GM19372 (cell line): ENCODE data around the gene ATP9B.
"Not testable (repeated sequence)": the region's sequence is repeated elsewhere in the genome, so short reads cannot be mapped to it uniquely, and the experiment has no call there.

ENCODE experiments used
- ATAC-seq: cut with Tn5 transposase; IDR thresholded peaks from one replicate; pipeline ENCODE4 v1.9.1; 2021; ENCODE audit warnings: mild to moderate bottlenecking, low read depth, moderate library complexity; ENCODE audit not compliant: unreplicated experiment

ATP9B gene

DNA sequence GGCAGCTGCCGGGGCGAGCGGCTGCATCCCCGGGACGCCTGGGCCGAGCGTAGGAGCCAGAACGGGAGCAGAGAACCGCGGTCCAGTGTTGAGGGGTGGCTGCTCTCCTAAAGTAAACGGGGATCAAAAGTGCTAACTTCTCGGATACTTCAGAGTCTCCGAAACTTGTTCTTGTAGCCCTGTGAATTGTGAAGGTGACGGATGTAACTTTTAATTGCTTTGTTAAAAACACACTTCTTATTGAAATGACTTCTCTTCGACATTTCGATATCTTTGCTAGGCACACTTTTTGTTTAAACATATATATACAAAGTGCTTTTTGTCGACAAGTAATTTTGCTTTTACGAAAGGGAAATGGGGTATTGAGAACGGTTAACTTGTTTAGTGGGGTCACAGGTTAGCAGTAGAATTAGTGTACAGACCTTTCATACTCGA, 540 bp downstream of the ATP9B start:
- ATAC-seq, result no peak

DNA sequence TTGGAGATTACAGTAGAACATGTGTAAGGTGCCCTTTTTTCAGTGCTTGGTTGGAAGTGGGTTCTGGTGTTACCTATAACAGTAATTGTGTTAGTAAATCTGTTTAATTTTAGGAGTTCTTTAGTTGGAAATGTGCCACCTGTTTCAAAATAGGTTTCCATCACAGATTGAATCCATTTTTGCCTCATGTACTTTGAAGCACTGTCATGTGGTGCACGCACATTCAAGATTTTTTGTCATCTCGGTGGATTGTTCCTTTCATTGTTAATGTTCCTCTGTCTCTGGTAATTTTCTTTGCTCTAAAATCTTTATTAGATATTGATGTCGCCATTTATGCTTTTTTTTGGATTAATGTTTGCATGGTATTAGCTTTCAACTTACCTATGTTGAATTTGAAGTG, 1.3 kb downstream of the ATP9B start:
- no peak for ATAC-seq

DNA sequence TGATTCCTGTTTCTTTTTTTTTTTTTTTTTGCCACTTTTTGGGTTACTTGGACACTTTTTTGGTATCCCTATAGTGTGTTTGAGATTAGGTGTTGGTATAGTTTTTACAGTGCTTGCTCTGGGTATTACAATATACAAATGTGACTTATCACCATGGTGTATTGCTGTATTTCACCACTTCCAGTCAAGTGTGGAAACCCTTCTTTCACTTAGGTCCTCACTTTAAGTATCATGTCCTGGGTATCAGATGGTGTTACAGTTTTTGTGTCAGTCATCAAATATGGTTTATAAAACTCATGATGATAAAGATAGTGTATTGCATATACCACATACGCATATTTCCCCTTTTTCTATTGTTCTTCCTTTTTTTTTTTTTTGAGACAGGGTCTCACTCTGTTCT, 1.8 kb downstream of the ATP9B start:
- no peak for ATAC-seq

DNA sequence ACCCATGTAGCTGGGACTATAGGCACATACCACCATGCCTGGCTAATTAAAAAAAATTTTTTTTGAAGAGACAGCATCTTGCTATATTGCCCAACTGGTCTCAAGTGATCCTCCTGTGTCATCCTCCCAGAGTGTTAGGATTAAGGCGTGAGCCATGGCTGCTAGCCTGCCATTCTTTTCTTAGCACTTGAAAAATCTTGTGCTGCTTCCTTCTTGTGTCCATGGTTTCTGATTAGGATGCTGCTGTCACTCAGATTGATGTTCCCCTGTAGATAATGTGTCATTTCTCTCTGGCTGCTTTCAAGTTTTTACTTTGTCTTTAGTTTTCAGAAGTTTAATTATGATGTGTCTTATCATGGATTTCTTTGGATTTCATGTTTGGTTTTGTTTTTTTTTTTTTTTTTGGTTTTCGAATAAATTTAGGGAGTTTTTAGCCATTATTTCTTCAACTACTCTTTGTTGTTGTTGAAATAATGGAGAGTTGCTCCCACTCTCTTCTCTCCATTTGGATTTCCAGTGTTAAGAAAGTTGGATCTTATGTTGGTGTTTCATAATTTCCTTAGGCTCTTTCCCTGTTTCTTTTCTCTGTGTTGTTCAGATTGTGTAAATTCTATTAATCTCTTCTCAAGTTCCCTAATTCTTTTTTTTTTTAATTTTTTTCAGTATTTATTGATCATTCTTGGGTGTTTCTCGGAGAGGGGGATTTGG, 2.5 kb downstream of the ATP9B start:
- ATAC-seq, result no peak

DNA sequence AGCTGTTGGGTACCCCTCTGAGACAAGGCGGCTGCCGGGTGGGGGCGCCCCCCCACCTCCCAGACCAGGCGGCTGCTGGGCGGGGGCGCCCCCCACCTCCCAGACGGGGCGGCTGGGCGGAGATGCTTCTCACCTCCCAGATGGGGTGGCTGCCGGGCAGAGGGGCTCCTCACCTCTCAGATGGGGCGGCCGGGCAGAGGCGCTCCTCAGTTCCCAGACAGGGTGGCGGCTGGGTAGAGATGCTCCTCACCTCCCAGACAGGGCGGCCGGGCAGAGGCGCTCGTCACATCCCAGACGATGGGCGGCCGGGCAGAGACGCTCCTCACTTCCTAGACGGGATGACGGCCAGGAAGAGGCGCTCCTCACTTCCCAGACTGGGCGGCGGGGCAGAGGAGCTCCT, 3.5 kb downstream of the ATP9B start:
- ATAC-seq, result not testable (repeated sequence)

DNA sequence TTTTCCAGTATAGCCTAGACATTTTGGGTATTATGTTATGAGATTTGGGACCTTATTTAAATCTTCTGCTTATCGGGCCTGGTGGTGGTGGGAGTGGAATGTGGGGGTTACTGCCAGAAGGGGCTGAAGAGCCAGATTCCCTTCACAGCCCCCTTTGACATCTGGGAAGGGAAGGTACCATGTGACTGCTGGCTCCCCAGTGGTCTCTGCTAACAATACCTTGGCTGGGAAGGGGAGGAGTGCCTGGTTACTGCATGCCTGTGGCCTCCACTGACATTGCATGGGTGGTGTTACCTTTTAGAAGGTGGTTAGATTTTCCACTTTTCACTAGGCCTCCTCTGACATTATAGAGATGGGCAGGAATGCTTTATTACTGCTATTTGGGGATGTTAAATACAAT, 8.0 kb downstream of the ATP9B start:
- ATAC-seq, result no peak

DNA sequence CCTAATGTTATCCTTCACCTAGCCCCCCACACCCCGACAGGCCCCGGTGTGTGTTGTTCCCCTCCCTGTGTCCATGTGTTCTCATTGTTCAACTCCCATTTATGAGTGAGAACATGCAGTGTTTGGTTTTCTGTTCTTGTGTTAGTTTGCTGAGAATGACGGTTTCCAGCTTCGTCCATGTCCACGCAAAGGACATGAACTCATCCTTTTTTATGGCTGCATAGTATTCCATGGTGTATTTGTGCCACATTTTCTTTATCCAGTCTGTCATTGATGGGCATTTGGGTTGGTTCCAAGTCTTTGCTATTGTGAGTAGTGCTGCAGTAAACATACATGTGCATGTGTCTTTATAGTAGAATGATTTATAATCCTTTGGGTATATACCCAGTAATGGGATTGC, 9.6 kb downstream of the ATP9B start:
- not testable (repeated sequence) for ATAC-seq

DNA sequence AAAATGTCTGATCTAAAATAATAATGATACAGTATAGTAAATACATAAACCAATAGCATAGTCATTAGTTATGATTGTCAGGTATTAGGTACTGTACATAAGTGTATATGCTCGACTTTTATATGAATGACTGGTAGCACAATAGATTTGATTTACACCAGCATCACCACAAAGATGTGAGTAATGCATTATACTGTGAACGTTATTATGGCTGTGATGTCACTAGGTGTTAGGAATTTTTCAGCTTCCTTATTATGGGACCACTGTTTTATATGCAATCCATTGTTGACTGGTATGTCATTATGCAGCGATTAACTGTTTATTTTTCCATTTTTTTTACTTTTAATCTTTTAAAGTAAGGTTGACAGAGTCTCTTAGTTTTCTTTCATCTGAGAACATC, 23.7 kb downstream of the ATP9B start:
- no peak for ATAC-seq

DNA sequence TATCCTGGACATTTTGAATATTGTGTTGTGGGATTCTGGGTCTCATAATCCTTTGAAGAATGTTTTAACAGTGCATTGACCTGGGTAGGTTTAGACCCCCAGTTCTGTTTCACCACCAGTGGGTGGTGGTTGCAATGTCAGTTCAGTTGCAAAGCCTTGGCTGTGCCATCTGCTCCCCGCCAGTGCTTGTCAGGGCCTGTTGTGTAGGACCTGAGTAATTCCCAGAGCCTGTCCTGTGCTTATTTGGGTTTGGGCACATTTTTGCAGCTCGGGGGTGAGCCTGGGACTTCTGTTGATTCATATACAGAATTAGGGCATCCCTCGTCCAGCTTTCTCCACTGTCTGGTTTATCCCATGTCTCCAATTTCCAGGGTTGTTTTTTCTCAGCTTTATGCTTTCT, 24.8 kb downstream of the ATP9B start:
- ATAC-seq, result no peak

DNA sequence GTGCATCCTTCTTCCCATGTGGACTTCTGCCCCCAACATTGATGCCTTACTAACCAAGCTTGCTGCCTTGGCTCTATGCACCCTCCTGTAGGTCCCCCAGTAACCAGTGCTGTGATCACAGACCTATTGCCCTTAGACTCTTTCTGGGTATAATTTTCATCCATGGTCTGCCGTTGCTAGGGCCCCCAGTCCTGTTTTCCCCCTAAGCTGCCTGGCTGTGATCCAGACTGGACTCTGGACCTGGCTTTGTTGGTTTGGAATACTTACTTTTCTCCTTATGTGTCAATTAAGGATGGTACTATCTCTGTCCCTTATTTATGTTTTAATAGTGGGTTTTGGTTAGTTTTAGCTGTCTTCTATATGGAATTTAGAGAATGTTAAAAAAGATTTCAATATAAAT, 26.0 kb downstream of the ATP9B start:
- ATAC-seq, result no peak

DNA sequence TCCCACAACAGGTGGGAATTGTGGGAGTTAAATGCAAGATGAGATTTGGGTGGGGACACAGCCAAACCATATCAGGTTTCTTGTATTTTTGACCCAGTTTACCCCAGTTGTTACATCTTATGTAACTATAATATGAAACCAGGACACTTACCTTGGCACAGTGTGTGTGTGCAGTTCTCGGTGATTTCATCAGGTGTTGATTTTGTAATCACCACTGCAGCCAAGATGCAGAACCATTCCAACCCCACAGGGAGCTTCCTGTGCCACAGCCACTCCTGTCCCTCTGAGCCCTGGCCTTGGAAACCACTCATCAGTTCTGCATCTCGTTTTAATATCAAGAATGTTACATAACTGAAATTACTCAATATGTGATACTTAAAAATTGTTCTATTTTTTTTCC, 31.8 kb downstream of the ATP9B start:
- ATAC-seq, result no peak

DNA sequence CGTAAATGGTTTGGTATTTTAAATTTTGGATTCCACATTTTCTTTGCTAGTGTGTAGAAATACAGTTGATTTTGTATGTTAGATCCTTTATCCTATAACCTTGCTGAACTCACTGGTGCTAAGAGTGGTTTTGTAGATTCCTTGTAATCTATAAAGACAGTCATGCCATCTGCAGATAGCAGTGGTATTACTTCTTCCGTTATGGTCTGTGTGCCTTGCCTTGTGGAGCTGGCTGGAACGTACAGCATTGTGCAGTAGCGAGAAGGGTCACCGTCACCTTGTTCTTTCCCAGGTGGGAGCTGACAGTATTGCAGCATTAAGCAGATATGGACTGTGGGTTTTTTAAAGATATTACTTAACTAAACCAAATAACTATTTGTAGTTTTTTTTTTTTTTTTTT, 33.7 kb downstream of the ATP9B start:
- no peak for ATAC-seq

DNA sequence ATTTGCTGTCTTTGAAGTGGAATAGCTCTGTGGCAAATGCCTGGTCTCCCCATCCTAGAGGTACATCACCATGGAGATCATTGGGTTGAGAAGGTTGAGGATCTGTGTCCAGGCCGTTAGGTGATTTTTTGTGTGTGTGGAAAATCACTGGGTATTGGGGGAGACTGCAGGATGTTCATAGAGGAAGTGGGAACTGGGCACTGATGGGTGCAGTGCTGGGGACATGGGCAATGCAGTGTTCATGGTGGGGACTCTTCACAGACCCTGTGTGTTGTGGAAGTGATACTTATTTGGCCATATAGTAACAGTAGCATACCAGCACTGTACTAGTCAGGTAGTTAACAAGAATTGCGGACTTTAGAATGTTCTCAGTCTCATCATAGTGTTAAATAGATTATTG, 34.9 kb downstream of the ATP9B start:
- no peak for ATAC-seq

DNA sequence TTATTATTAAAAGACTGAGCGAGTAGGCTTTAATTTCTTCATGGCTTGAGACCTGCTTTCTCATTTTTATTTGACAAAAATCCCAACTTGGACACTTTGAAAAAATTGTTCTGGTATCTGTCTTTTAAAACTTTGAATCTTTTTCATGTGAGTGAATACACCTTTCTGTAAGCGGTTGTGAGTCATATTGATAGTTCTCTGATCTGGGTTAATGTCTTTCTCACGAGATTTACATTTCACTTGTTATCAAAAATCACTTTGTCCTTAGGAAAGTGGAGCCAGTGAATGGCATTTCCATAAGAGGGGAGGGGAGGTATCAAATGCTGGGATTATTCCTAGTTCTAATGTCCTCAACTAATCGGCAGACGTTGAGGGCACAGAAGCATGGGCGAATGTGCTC, 36.3 kb downstream of the ATP9B start:
- no peak for ATAC-seq

DNA sequence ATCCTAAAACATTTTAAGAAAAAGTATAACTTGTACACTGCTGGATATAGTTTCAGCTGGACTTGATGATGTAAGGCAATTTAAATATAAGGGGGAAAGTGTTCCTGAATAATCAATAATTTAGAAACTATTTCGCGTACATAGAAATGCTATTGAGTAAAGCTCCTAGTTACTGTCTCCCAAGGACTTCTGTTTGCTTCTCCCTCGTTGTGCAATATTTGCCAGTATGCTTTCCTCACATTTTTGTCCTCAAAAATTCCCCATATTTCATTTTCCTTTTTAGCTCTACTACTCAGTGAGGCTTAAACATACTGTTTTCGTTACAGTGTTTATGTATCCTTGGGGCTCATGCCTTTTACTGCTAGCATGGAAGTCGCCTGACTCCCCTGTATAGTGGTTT, 36.9 kb downstream of the ATP9B start:
- ATAC-seq, result no peak

DNA sequence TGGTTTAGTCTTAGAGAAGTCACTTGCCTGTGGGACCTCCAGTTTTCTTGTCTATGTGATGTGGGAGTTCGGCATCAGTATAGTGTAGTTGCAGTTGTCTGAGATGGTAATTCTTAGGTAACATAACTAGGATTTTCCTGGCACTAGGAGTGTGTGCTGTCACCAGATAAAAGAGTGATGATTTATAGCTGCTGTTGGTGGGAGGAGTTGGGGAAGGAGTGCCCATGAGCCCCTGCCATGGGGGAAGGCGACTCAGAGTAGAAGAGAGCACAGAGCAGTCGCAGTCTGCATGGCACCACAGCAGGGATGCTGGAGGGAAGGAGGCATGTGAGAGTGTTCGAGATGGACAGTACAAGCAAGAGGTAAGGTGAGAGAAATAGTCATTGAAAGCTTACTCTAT, 38.7 kb downstream of the ATP9B start:
- ATAC-seq, result no peak

DNA sequence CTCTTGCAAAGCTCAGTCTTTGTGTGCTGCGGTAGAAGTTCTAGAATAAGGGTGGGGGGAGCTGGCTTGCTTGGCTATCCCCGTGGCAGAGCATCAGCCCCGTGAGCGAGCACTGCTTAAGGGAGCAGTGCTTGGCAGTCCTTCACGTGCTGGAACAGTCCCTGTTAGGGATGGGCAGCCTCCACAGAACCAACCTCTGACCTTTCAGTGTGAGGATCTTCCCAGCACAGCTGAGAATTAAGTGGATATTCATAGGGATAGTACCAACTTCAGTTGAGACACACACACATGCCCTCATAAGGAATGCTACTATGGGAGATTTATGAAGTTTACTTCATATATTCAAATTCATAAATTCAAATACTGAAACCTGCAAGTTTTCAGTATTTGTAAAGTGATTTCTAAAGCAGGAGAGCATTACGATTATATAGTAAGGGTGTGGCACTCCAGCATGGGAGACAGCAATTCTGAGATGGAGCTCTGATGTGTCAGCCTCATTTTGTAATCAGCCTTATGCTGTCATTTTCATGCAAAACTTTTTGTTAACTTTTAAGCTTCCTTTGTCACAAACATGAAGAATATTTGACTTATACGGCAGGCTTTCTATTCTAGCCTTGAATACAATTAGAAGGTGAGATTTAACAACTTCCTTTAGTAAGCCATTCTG, 39.5 kb downstream of the ATP9B start:
- no peak for ATAC-seq

DNA sequence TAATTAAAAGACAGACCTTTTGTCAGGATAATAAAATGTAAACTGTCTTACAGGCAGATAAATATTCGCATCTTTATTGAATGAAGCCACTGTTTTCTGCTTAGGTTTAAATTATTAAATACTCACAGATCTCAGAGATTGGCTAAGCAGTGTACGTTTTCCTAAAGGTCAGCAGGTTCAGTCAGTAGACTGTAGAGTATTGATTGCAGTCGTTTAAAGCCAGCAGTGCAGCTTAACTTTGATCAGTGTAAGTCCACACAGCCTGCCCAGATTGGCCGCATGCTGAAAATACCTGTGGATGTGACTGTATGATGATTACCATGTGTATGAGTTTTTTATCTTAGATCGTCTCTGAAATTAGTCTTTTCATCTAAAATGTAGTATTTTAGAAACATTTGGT, 42.3 kb downstream of the ATP9B start:
- no peak for ATAC-seq

DNA sequence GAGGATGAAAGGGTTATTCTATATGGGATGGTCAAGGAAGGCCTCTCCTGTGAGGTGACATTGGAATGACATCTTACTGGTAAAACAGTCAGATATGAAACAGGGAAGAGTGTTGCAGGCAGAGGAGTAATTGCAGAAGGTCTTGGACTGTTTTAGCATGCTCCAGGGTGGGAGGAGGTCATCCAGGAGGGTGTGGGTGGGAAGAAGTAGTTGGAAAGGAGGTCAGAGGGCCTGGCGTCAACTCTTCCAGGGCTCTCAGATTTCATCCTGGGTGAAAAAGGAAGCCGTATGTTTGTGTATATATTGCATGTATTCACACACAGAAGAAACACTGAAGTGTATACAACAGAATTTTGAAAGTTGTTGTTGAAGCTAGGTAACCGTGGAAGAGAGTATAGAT, 48.2 kb downstream of the ATP9B start:
- no peak for ATAC-seq

DNA sequence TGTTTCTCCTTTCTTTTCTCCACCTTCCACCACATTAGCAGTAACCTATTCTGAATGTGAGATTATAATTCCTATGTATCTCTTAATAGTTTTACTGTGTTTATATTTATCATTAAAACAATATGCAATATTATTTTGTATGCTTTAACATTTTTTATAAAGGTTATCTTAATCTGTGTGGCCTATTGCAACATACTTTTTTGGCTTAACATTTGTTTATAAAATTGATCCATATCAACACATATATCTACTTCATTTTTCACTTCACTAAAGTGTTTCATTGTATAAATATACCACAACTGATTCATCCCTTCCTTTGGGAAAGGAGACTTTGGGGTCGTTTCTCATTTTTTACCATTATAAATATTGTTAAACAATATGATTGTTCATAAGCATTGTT, 48.6 kb downstream of the ATP9B start:
- no peak for ATAC-seq

DNA sequence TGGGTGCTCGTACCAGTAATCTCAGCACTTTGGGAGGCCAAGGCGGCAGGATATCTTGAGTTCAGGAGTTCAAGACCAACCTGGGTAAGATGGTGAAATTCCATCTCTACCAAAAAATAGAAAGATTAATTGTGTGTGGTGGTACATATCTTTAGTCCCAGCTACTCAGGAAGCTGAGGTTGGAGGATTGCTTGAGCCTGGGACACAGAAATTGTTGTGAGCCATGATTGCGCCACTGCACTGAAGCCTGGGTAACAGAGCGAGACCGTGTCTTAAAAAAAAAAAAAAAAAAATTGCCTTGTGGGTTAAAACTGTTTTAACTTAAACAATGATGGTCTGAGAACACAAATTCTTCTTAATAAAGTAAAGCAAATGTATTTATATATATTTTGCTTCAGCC, 49.6 kb downstream of the ATP9B start:
- no peak for ATAC-seq

DNA sequence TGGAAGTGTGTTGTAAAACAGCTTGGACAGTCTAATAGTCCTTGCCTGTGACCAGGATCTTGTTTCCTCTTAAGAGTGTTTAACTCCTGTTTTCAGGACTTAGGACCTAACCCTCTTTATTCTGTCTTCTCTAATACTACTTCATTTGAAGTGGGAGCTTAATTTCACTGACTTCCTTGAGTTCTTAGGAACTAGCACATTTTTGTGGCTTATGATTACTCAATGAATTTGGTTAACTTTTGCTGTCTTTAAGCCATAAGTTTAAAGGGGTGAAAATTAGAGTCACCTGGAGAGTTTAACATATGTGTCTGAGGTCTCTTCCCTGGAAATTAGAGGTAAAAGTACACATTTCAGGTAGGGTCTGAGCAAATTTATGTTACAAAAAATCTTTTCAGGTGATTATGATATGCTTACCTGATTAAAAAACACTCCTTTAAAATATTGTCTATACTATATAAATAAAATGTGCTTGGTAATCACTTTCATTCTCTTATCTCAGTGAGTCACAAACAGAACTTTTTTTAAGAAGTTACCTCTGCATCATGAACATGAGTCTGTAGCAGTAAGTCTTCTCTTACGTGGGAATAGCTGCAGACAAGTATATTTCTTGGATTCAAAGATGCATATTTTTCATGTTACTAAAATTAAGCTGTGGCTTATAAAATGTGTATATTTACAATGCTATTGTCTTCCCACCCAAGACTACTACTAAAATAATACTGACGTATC, 52.7 kb downstream of the ATP9B start:
- ATAC-seq, result no peak
